Heart right ventricle (tissue), 16 donors: ENCODE data around the gene ADGRG4. TPM values are rescaled to one million over a fixed set of nuclear protein-coding genes. Genes with fewer than 3 reads are reported as not detected.

Experiments used
- ATAC-seq, 8 donors: fragments of 200-7000 bp; cut with Tn5 transposase; one replicate each; pipeline ENCODE4 v1.9.1; 2020; ENCODE audit warnings: mild to moderate bottlenecking in 8 of 8, moderate library complexity in 8 of 8, moderate number of reproducible peaks in 1 of 8
- DNase-seq, 2 donors: peaks; one replicate each; pipeline ENCODE4 v3.0.0-alpha.2; 2020
- H3K27ac ChIP-seq, 10 donors: fragments of 200-600 bp; sonication (generic) in 2 of 10; one replicate each; pipeline versions ENCODE4 v1.5.0 to v1.8.0; 2020 to 2022; ENCODE audit warnings: mild to moderate bottlenecking in 3 of 10
- H3K27me3 ChIP-seq, 7 donors: fragments of 200-600 bp; one replicate each; pipeline ENCODE4 v1.8.0; 2021 to 2022; ENCODE audit warnings: mild to moderate bottlenecking in 2 of 7
- H3K36me3 ChIP-seq, 9 donors: fragments of 200-600 bp; sonication (generic) in 1 of 9; one replicate each; pipeline versions ENCODE4 v1.5.0 to v1.8.0; 2020 to 2022; ENCODE audit warnings: mild to moderate bottlenecking in 2 of 9
- H3K4me1 ChIP-seq, 9 donors: fragments of 200-600 bp; sonication (generic) in 1 of 9; one replicate each; pipeline versions ENCODE4 v1.5.0 to v1.8.0; 2020 to 2022; ENCODE audit warnings: mild to moderate bottlenecking in 4 of 9
- H3K4me3 ChIP-seq, 10 donors: fragments of 200-600 bp; sonication (generic) in 2 of 10; one replicate each; pipeline versions ENCODE4 v1.5.0 to v1.8.0; 2020 to 2022; ENCODE audit warnings: mild to moderate bottlenecking in 7 of 10, moderate library complexity in 2 of 10
- H3K9me3 ChIP-seq, 11 donors: fragments of 200-600 bp in 10 of 11; sonication (generic) in 2 of 11; one replicate each; pipeline versions ENCODE4 v1.5.0 to v1.8.0; 2013 to 2022; ENCODE audit warnings: mild to moderate bottlenecking in 2 of 11, control low read depth in 1 of 11, moderate library complexity in 1 of 11
- WGBS, 2 donors: extraction: QIAGEN DNeasy Blood & Tissue Kit; methylation state at CpG; one replicate each; pipeline ENCODE4 v1.1.7; 2013; ENCODE audit warnings: inconsistent platforms in 1 of 2; 5-methylcytosine and 5-hydroxymethylcytosine counted together
- intact Hi-C, 10 donors: fragments of 100-400 bp; cut with DNase I; formaldehyde crosslinking; loops; one replicate each; pipeline versions ENCODE4 v1.11.1 to v1.14.2; 2022
- polyA plus RNA-seq, 2 donors: library from polyadenylated mRNA; stranded (reverse); fragments of 200-250 nt; gene quantifications; one replicate each; pipeline ENCODE4 v1.2.3, GENCODE V29; 2013
- total RNA-seq, 10 donors: library from RNA; stranded (reverse); fragmentation: NEBNext Ultra II Directional in 3 of 10; extraction: Animal tissue kit (Norgen Biotek cat#: 25700) in 3 of 10; gene quantifications; one replicate each; pipeline versions ENCODE4 v1.2.1 to v1.2.4, GENCODE V29; 2021 to 2023
- TF ChIP-seq, protein P1 (sequence below), 9 donors: fragments of 200-600 bp; sonication (generic) in 2 of 9; IDR thresholded peaks; one replicate each; pipeline versions ENCODE4 v1.5.0 to v1.8.0; 2021 to 2022; ENCODE audit warnings: antibody characterized with exemption in 9 of 9, mild to moderate bottlenecking in 5 of 9, moderate library complexity in 1 of 9
- donor health status: Arrhythmogenic right ventricular cardiomyopathy.
- donor health status: ischemic (EF 13 %, LVEDD 7.1; RV severe dilation, severe dysfunction).
- donor health status: healthy with polysubstance abuse.
- donor health status: DM: no; HTN: yes; CAD: no.
- donor health status: DM: no; HTN: no; CAD: no.
- donor health status: ischemic (EF 25% LVEDD 6.9; RV normal size, moderate dysfunction).
- donor health status: ischemic (EF 25% LVEDD 5.7; RV mildly dilated, moderate dysfunction).
- donor health status: healthy.
- donor health status: DM: yes; HTN: yes; CAD: no.
- donor health status: Ischemic cardiomyopathy.
- donor health status: ischemic (EF 35%, LVEDD 5.7; RV mildly dilated, moderate dysfunction).
- donor health status: nonischemic (EF 11% LVEDD 7.7; RV severe dilation, severe dysfunction).
- donor health status: DM: yes; HTN: yes; CAD: no.
- donor health status: PGD.
- donor health status: ischemic (EF 29% LVEDD 5.4; RV normal size, mild dysfunction).
- donor health status: nonischemic (EF 23%, LVEDD 6.1; RV moderate dilation, normal function).

ADGRG4 gene
- total and polyA plus RNA-seq, 12 donors, result 0.02 to 0.09 TPM; not detected in 10

DNA sequence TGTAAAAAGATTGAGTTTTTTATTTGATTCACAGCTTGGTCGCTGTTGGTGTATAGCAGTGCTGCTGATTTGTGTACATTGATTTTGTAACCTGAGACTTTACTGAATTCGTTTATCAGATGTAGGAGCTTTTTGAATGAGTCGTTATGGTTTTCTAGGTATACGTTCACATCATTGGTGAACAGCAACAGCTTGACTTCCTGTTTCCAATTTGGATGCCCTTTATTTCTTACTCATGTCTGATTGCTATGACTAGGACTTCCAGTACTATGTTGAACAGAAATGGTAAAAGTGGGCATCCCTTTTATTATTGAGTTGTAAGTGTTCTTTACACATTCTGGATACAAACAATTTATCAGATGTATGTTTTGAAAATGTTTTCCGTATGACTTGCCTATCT is 76.0 kb downstream of the ADGRG4 start:
- TF ChIP-seq, protein P1, sequence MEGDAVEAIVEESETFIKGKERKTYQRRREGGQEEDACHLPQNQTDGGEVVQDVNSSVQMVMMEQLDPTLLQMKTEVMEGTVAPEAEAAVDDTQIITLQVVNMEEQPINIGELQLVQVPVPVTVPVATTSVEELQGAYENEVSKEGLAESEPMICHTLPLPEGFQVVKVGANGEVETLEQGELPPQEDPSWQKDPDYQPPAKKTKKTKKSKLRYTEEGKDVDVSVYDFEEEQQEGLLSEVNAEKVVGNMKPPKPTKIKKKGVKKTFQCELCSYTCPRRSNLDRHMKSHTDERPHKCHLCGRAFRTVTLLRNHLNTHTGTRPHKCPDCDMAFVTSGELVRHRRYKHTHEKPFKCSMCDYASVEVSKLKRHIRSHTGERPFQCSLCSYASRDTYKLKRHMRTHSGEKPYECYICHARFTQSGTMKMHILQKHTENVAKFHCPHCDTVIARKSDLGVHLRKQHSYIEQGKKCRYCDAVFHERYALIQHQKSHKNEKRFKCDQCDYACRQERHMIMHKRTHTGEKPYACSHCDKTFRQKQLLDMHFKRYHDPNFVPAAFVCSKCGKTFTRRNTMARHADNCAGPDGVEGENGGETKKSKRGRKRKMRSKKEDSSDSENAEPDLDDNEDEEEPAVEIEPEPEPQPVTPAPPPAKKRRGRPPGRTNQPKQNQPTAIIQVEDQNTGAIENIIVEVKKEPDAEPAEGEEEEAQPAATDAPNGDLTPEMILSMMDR (IDR thresholded peaks at IDR 0.05), result no peak
- no peak overlapping the region for H3K27ac ChIP-seq
- no peak for ATAC-seq
- H3K4me3 ChIP-seq, result no peak overlapping the region
- H3K36me3 ChIP-seq, result no peaks in the 10 kb centered on the region
- 83 to 86% methylated on average over 5 of the region's 5 CpGs for WGBS, 2 donors
- H3K4me1 ChIP-seq, result no peaks in the 10 kb centered on the region
- no peak for DNase-seq
- H3K9me3 ChIP-seq, result peaks cover 0 to 5% (median 0%) of the 10 kb centered on the region in 11 donors
- intact Hi-C loops, result no loop called here
- H3K27me3 ChIP-seq, result peaks cover 0 to 22% (median 0%) of the 10 kb centered on the region in 7 donors

DNA sequence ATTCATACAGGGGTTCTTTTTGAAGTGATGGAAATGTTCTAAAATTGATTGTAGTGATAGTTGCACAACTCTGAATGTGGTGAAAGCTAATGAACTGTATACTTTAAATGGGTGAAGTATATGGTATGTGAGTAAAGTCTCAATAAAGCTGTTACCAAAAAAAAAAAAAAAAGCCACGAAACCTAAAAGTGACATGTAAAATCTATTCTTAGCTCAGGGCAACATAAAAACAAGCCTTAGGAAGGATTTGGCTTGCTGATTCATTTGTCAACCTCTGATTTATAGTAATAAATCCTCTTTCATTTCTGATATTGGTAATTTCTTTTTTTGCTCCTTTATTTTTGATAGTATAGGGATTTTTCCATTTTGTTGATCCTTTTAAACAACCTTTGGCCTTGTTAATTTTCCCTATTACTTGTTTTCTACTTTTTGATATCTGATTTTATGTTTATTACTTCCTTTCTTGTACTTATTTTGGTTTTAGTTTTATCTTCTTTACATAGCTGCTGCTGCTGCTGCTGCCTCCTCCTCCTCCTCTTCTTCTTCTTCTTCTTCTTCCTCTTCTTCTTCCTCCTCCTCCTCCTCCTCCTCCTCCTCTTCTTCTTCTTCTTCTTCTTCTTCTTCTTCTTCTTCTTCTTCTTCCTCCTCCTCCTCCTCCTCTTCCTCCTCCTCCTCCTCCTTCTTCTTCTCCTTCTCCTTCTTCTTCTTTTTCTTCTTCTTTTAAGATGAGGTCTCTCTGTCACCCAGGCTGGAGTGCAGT is 79.4 kb downstream of the ADGRG4 start:
- intact Hi-C loops, result no loop called here
- ATAC-seq, result no peak
- H3K4me3 ChIP-seq, result no peak overlapping the region
- H3K9me3 ChIP-seq, result peaks cover 0 to 5% (median 0%) of the 10 kb centered on the region in 11 donors
- H3K4me1 ChIP-seq, result no peaks in the 10 kb centered on the region
- TF ChIP-seq, protein P1 (IDR thresholded peaks at IDR 0.05), result no peak
- DNase-seq, result no peak
- no peaks in the 10 kb centered on the region for H3K36me3 ChIP-seq
- WGBS, 2 donors, result 65 to 71% methylated on average over 1 of the region's 1 CpG
- no peak overlapping the region for H3K27ac ChIP-seq
- peaks cover 0 to 16% (median 0%) of the 10 kb centered on the region in 7 donors for H3K27me3 ChIP-seq

DNA sequence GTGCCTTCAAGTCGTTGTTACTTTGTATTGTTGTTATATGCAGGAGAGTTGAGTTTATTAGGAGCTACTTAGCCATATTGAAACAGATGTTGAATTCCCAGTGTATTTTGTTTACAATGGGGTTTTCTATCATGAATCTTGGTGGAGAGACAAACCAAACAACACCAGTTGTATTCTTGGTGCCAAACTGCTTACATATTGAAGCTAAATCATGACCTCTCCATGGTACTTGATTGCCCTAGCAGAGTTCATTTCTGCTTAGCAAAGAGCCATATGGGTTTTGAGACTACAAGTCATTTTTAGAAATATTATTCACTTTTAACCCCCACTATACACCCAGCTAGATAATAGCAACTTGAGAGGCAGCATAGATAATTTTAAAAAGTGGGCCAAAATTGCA is 85.4 kb downstream of the ADGRG4 start:
- H3K9me3 ChIP-seq, result no peaks in the 10 kb centered on the region
- intact Hi-C loops, result no loop called here
- H3K27ac ChIP-seq, result no peak overlapping the region

DNA sequence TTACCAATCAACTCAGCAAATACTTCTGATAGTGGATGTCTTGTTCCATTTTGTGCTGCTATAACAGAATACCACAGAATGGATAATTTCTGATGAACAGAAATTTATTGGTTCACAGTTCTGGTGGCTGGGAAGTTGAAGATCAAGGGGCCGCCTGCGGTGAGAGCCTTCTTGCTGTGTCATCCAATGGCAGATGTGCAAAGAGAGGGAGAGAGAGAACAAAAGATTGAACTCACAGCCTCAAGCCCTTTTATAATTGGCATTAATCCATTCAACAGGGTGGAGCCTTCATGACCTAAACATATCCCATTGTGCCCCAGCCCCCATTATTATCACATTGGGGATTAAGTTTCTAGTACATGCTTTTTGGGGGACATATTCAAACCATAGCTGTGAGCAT is 86.1 kb downstream of the ADGRG4 start:
- TF ChIP-seq, protein P1 (IDR thresholded peaks at IDR 0.05), result no peak
- intact Hi-C loops, result no loop called here

More for the DNA sequence above, 85.4 kb downstream of the ADGRG4 start:
- H3K4me1 ChIP-seq, result no peaks in the 10 kb centered on the region
- TF ChIP-seq, protein P1 (IDR thresholded peaks at IDR 0.05), result no peak
- 47 to 73% methylated on average over 1 of the region's 1 CpG for WGBS, 2 donors
- H3K27me3 ChIP-seq, result peaks cover 0 to 47% (median 0%) of the 10 kb centered on the region in 7 donors
- no peak for ATAC-seq
- DNase-seq, result no peak
- no peaks in the 10 kb centered on the region for H3K36me3 ChIP-seq
- H3K4me3 ChIP-seq, result no peak overlapping the region

More for the DNA sequence above, 86.1 kb downstream of the ADGRG4 start:
- ATAC-seq (no peak), DNase-seq (no peak)
- Histone ChIP-seq H3K27ac (no peak overlapping the region), H3K9me3 (no peaks in the 10 kb centered on the region), H3K27me3 (peaks cover 0 to 47% (median 0%) of the 10 kb centered on the region in 7 donors), H3K36me3 (no peaks in the 10 kb centered on the region), H3K4me3 (no peak overlapping the region), H3K4me1 (no peaks in the 10 kb centered on the region)
- 86 to 100% methylated on average over 2 of the region's 2 CpGs for WGBS, 2 donors
